ENCODE data around the gene NRCAM.
A peak's percentile ranks its signal among the peaks of the same experiment; 100 is the strongest.

Gene NRCAM

DNA sequence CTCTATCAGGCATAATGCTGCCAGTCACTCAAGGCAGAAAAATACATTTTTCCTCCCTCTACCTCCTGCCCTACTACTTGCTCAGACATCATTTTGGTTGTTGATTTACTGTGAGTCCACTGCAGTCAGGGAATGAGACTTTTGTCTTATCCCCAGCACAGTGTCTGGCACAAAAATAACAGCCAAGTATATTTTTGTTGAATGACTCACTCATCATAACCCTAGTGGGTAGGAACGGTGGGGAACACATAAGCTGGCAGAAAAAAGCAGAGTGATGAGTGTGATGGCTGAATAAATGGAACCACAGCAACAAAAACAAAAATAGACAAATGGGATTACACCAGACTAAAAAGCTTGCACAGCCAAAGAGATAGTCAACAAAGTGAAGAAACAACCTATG lies 260.2 kb downstream of the NRCAM start:
- no peak for DNase-seq

DNA sequence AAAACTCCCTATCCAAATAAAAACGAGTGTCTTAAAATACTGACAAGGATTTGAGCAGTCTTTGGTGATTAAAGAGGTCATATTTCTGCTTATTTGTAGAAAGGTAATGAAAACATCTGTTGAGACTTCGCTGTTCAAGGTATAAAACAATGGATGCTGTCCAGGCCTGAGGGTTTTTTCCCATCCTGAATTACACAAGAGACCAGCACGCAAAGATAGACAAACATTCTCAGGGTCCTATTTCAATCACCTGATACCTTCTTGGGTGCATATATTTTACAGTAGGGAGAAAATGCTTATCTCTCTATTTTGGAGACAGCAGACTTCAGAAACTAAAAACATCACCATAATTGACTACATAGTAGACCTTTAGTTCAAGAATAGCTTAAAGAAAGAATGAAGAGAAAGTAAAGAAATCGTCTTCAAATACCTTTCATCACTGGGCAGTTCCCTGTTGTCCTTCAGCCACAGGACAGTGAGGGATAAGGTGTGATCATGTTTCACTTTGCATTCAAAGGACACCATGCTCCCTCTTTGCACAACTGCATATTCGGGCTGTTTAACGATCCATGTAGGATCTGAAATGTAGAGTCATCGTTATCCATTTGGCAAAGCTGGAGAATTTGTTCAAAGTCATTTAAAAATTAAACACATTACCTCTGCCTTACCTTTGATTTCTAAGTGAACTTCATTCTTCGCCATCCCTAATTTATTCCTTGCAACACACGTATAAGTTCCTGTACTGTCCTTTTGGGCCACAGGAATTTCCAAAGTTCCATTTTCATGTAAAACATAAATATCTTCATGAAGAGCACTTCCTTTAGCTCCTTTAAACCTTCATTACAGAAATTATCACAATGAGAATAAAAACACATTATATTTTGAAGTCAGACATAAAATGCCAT lies 262.4 kb downstream of the NRCAM start:
- peak in 2 of 3 experiments; percentile 19 to 79 for DNase-seq

DNA sequence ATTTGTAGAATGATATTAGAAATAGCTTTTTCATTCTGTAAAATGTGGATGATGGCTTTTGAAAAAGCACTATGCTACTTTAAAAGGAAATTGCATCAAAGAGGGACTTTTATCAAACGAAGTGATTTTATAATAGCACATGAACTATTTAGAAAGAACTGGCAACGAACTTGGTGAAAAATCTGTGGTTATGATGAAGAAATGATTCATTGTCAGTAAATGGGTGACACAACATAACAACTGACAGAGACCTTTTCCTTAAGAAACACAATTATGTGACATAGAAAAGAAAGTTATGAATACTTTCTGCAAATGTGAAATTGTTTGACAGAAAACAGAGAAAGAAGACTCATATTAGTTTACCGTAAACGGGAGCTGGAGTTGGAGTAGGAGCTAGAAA lies 265.3 kb downstream of the NRCAM start:
- DNase-seq, result no peak

DNA sequence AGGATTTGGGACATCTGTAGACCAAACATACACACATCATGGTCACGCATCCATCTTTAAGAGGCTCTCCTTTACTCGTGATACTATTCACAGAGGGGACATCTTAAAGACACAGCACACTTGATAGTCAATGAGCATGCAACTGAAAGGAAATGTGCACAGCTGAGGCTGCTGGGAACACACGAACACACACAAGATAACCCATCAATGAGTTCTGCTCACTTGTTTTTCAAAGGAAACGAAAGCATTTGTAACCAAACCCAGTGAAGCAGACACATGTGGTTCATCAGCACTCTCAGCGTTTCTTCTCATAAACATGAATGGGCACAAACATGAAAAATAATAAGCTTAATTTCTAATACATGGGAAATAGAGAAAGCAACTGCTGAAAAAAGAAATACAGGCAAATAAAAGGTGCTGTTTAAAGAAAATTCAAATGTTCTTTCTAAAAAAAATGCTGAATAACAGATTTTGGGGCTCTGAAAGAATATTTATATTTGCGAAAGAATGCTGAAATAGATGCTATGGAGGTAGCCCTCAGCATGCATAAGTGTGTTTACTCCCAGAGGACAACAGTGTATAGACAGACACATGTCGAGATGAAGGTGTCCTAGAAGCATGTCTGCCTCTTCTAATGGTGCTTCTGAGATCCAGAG lies 266.4 kb downstream of the NRCAM start:
- DNase-seq, result no peak

DNA sequence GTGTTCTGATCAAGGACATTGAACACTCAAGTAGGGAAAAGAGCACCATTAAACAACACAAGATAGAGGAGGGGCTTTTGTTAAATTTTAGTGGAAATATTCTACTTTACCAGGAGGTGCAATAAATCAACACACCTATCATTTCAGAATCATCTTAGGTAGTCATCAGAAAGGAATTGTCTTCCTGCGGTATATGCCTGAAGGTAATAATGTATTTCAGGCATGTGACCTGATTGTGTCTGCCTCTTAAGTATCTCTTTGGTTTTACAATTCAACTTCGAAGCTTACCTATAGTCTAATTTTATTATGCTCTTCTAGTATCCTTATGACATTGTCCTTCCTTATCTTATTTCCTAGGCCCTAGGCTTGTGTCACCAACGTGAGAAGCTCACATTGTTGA lies 267.5 kb downstream of the NRCAM start:
- DNase-seq, result no peak

DNA sequence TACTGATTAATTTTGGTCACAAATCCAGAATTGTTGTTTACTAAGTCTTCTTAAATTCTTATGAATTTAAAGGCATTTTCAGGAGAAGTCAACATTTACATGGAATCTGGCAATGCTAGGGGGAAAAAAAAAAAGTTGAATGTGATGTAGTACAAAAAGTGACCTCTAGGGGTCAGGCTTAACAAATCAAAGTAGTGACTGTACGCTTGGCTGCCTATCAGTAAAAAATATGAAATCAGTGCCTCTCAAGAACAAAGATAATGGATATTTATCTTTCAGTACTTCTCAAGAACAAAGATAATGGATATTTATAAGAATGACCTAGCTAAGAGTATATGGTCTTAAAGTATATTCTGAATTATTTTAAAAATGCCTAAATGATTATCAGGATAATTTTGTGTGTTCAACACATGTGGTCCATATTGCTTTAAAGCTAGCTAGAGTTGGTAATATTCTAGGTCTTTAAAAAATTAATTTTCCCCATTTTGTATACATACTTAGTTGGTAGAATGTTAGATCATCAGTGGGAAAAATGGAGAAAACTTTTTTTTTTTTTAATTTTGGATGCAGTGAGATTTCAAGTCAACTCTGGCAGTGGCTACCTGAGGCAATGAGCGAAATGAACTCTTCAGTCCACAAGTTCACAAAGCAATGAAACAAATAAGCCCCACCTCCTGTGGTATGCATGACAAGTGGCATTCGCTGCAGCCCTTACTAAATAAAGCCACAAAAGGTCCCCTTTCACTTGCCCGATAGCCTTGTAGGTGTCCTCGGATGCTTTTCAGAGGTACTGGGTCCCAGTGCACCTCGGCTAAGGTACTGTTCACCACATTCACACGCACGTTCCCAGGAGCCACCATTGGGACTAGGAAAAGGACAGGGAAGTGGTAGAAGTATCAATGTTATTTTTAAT lies 274.9 kb downstream of the NRCAM start:
- peak; percentile 54 to 86 (median 85) for DNase-seq

DNA sequence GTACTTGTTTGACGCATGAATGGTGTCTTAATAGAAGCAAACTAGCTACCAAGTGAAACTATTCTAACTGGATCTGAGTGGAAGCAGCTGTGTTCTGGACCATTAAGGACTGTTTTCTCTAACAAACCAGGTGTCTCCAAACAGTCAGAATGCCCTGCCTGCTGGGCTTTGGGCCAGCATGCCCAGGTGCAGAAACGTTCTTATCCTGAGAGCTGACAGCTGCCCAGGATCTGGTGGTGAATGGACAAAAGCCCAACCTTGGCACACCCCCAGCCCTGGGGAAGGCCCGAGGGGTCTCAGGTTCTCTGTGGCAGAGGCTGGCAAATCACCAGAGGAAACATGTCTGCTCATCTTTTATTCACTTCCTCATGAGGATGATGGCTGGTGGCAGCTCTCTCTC lies 277.8 kb downstream of the NRCAM start:
- DNase-seq, result peak; percentile 72 to 96 (median 93)

DNA sequence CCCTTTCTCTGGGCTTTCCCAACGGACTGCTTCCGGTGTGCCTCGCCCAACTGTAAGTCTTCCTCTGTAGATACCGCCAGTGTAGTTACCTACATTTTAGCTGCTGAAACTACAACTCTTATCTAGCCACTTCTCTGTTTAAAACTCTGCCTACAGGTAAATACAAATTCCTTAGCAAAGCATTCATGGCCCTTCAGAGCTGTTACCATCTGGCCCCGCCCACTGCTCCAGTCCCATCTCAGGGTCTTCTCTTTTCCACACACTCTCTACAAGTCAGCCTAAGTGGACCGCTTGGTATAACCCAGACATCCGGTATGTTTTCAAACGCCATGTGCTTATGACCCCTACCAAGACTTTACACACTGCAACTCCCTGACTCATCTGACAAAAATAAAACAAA lies 285.1 kb downstream of the NRCAM start:
- DNase-seq, result no peak

DNA sequence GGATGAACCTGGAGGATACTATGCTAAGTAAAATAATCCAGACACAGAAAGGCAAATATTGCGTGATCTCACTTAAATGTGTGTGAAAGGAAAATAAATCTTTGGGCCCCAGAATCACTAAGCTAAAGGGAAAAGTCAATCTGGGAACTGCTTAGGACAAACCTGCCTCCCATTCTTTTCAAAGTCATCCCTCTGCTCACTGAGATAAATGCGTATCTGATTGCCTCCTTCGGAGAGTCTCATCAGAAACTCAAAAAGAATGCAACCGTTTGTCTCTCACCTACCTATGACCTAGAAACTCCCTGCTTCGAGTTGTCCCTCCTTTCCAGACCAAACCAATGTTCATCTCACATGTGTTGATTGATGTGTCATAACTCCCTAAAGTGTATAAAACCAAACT lies 286.0 kb downstream of the NRCAM start:
- DNase-seq, result no peak

DNA sequence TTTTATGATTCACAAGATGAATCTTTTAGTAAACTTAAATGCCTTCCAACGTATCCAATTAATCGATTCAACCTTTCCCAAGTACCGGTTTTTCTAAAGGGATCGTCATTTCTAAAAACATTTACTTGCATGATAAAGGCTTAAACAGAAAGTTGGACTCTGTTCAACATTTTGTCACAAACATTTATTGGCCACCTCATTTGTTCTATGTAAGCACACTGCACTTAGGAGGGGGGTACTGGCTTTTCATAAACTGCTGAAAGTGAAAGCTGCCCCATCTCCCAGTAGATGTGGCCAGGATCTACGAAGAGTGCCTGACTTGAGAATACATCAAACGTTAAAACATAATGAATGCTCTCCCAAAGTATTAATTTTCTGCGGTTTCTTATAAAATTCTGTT lies 288.8 kb downstream of the NRCAM start:
- no peak for DNase-seq

DNA sequence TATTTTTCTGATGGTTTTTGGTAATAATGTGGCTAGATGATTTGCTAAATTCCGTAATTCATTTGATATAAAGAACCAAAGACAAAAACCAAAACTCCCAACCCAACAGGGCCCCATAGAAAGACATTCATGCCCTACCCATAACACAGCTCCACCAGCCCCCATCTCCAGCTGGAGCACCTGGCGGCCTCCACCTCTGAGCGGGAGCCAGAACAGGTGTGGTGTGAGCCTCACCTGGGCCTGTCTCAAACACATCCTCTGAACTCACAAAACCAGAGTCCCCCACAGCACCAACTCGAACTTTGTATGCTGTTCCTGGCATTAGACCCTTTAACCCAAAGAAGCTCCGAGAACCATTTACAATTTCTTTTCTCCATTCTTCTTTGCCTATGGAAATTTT lies 289.5 kb downstream of the NRCAM start:
- DNase-seq, result no peak

DNA sequence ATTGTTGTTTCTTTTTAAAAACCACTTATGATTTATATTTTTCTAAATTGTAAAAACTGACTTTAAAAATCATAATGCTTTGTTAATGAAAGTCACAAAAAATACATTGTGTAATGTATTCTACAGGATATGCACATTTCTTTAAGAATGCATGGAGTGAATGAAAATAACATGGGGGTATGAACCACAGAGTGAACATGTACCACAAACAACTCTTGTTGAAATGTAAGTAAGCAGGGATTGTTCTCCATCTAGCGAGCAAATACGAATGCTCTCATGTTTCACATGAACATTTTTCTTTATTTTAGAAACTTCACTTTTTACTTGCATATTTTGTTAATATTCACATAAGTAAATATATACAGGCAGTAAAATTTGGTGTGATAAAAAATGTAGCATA lies 290.5 kb downstream of the NRCAM start:
- no peak for DNase-seq

DNA sequence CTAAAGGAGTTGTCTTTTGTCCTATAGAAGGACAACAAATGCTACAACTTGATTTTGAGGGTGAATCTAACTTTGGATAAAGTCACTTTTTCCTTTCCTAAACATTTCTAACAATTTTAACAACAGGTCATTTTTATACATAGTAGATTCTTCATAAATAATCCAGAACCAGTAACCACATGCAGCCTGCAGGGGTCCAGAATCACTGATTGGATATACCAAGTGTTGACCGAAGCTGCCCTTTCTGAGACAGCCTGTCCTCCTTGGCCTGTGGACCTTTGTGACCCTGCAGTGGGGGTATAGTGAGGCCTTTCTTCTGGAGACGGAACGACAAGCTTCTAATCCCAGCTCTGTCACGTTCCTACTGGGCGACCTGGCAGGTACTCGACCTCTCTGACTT lies 291.3 kb downstream of the NRCAM start:
- DNase-seq, result no peak

DNA sequence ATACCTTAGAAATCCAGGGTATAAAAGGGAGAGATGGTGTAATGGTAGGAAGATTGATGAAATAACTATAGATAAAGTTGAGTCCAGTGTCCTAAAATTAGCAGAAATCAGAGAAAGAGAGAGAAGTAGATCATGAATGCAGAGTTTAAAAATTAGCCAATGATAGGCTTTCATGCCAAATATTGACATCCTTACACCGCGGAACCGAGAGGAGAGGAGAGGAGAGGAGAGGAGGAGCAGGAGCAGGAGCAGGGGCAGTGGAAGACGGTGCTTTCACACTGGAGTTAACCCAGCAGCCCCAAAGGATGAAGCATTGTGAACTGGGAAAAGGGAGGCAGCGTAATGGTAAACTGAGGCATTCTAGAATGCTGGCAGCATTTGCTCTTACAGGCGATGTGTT lies 291.9 kb downstream of the NRCAM start:
- DNase-seq, result no peak

DNA sequence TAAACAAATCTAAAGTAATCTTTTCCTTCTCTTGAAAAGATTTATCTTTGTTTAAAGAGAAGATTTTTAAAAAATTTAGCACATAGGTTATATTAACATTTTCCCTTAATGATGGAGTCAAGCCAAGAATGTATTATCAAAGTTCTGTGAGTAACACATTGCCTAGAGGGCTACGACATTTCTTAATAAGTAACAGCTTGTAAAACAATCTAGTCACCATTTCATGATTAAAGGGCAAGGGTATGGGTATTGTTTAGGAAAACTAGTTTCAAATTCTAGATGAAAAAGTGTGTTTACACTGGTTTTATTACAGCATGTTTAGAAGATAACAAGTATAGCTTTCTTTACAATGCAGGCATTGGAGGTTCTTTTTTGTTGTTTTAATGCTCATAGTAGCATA lies 297.5 kb downstream of the NRCAM start:
- DNase-seq, result no peak

DNA sequence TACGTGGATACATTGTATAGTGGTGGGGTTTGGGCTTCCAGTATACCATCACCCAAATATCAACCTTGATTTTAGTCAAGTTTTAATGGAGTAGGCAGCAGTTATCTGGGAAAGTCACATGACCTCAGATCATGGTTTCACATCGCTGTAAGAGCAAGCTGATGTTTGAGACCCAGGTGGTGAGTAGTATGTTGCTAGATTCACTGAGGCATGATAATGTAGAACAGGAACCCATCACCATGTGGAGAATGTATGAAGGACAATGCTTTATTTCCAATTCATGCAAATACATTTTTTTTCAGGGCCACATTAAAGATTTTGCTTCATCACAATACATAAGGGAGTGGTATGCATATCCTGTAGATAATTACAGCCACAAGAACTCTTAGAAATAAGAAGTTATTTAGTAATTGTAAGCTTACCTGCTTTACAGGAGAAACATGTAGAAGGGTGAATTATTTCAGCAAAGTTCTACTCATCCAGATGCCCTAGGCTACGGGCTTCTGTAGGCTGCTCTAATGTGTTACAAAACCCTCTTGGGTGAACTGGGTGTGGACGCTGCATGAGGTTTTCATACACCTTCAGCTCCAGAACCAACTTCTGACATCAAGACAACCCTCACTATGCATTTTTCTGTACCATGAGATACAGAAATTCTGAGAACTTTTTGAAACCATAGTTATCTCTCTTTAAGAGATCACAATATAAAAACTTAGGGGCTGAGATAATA lies 298.5 kb downstream of the NRCAM start:
- DNase-seq, result no peak

DNA sequence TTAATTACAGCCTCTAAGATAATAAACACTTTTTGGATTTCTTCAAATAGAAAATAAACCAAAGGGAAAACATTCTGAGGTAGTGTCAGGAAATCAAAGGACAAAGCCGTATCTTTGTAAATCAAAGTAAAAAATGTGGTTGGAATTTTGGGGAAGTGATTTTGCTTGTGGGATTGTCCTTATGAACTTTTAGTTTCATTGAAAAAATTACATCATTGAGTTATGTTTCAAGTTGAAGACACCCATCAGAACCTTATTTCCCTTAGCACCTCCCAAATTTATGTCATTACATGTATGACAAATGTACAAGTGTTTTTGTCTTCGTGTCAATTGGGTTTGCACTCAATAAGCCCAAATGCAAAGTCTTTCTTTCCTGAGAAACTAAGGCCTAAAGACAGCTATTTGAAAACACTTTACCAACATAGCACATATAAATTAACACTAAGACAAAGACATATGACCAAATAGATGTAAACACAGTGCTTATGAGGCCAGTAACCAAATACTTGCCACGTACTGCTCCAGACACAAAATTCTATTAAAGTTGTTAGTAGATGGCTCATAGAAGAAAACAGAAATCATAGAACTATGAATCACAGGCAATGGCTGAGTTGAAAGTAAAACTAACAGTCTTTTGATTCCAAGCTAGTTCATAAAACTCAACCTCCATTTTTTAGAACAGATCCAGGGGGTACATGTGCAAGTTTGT lies 299.2 kb downstream of the NRCAM start:
- no peak for DNase-seq

DNA sequence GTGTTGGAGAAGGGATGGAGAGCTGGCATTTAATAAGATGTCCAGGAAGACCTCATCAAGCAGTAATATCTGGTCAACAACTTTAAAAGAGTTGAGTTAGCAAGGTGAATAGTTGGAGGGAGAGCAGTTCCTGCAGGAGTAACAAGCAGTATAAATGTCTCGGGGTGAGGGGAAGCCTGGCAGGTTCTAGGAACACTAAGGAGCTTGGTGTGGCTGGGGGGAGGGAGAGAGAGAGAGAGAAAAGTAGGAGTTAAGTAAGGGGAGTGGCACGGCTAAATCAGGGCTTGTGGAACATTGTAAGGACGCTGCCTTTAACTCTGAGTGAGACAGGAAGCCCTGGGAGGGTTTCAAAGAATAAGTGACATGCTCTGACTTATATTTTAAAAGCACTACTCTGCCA lies 304.0 kb downstream of the NRCAM start:
- DNase-seq, result no peak

DNA sequence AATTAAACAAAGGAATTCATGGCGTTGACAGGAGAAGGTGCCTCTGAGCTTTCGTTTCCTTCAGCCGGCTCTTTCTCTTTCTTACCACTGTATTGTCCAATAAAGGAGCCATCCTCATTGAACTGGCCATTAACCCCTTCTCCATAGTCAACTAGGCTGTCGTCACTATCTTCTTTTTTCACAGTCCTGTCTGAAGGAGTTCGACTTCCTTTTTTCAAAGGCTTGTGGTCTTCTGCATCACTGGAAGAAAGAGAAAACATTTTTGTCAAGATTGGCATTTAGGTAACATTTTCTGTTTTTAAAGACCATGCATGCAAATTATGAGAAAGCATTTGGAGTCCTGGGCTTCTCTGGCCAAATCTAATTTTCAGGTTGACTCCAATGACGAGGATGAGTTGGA lies 306.3 kb downstream of the NRCAM start:
- no peak for DNase-seq

DNA sequence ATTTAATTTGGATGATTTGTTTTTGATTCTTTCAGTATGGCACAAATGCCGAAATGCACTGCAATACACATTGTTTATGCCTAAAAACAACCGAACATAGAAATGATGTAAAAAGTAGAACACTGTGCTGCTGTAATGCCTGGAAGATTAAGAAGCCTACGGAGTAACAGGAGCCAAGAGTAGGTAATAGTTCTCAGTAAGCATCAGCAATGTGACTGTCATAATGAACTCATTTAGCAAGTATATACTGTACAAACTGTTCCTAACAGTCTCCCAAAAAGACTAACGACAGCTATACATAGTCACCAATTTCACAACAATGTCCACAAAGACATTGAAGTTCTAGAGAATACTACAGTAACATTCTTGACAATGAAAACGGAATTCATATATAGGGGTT lies 307.1 kb downstream of the NRCAM start:
- no peak for DNase-seq

DNA sequence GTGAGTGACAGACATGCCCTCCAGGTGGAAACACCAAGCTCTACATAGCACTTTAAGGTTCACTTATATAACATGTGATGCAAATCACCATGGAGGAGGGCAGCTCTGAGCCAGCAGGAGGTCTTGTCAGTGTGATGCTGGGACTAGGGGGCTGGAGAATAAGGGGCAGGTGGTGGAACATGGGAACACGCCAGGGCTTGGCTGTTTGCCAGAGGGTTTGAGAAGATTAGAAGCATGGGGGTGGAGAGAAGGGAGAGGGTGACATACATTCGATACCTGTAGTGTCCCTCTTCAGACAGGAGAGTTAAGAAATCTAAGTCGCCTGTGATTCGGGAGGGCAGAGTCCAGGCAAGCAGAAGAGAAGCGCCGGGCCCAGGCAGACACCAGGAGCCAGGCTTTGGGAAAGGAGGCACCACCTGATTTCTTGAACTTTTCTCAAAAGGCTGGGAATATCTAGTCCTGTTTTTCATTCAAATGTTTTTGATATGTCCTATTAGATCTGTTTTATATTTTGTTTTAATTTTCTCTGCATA lies 309.1 kb downstream of the NRCAM start:
- peak; percentile 92 to 99 (median 99) for DNase-seq
